ENCODE measurements around the gene NT5DC3. TPM values are rescaled to one million over a fixed set of nuclear protein-coding genes. Genes with fewer than 3 reads are reported as not detected.

Gene NT5DC3
- total and polyA plus RNA-seq, 9 of the 15 experiments (the other 6 are each of a cell fraction or from before 2014, with no cell fraction given), result 6.3 to 33.5 (median 24.5) TPM

- TF ChIP-seq OTX1 (CRISPR knock-in tag; IDR thresholded peaks at IDR 0.05) (no peak), RBM34 (IDR thresholded peaks at IDR 0.05; ENCODE audit: borderline replicate concordance, insufficient read depth, low read length) (no peak)
- no peaks in the 10 kb centered on the region for H3K9me1 ChIP-seq (ENCODE audit: control insufficient read depth, insufficient read depth, low read length)
- CTCF ChIA-PET (ENCODE audit: low intra/inter-chr PET ratio), result no interaction called here
- H3K36me3 ChIP-seq (ENCODE audit: control insufficient read depth, insufficient read depth, low read length), result peaks cover 92% of the 10 kb centered on the region; the same call in 2 of the 3 replicates
- no peaks in the 10 kb centered on the region for H3K4me1 ChIP-seq (replicated peaks in 1 of 2; ENCODE audit: control insufficient read depth in 2 of 2, insufficient read depth in 2 of 2, low read length in 2 of 2)
- in situ Hi-C loops (cut with MboI) (no loop called here), intact Hi-C loops (cut with micrococcal nuclease) (no loop called here)
- no peaks in the 10 kb centered on the region; the same call in 2 of the 3 replicates for H3K79me2 ChIP-seq (ENCODE audit: control insufficient read depth, insufficient read depth, low read length)
- H3K27me3 ChIP-seq (ENCODE audit: control insufficient read depth in 2 of 2, insufficient read depth in 2 of 2, low read length in 2 of 2), result no peaks in the 10 kb centered on the region
- no TSS peak for BruUV-seq (replicated peaks)
- H3K9me3 ChIP-seq (replicated peaks; ENCODE audit: control insufficient read depth, insufficient read depth, low read depth, low read length), result no peaks in the 10 kb centered on the region
- 0 out of 2 replicates have a peak, but pooled peaks cover 7% of the 10 kb centered on the region for H4K20me1 ChIP-seq (replicated peaks; ENCODE audit: control insufficient read depth, insufficient read depth, low read length)
- H3K4me2 ChIP-seq (ENCODE audit: insufficient read depth, low read length), result no peak overlapping the region
- POLR2A ChIA-PET, result interaction anchor here (0.7 kb wide), 1 partner anchor 38 kb away, joined by 3 read pairs; no protein-coding TSS in a partner anchor
- H3K9ac ChIP-seq (ENCODE audit: insufficient read depth in 1 of 2, low read depth in 2 of 2, low read length in 2 of 2), result no peak overlapping the region
- peak; percentile 23 for FAIRE-seq
- H3K27ac ChIP-seq (ENCODE audit: extremely low read depth, low read depth, low read length), result no peak overlapping the region
- H3K4me3 ChIP-seq, result no peak overlapping the region
- no peak overlapping the region for H2AFZ ChIP-seq (ENCODE audit: low read depth, low read length)
- no peak for ATAC-seq
- WGBS (ENCODE audit: insufficient coverage, low coverage, missing lambda C conversion rate), result 81% methylated on average over 7 of the region's 7 CpGs
- DNase-seq (ENCODE audit: extremely low read depth in 1 of 4, low spot score in 3 of 4), result no peak
These were observed 61.5 kb downstream of the NT5DC3 start for GRCh38 chr12:103779410-103780092.

DNA sequence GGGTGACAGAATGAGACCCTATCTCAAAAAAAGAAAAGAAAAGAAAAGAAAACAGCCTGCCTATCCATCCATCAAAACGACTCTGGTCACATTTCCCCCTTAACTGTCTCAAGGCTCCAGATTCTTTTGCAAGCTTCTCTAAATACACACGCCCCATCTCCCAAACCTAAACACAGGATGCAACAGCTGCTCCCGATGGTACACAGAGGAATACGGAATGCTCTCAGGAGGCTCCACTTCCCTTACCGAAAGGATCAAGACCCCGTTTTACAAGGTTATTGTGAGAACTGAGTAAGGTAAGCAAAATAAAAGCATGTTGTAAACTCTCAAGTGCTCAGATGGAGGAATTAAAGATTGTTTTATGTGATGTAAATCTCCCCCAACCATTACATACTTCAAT is 62.3 kb downstream of the NT5DC3 start:
- no peaks in the 10 kb centered on the region for H3K9me1 ChIP-seq (ENCODE audit: control insufficient read depth, insufficient read depth, low read length)
- in situ Hi-C loops (cut with MboI), result no loop called here
- no peaks in the 10 kb centered on the region for H3K9me3 ChIP-seq (replicated peaks; ENCODE audit: control insufficient read depth, insufficient read depth, low read depth, low read length)
- peaks cover 88% of the 10 kb centered on the region; the same call in 2 of the 3 replicates for H3K36me3 ChIP-seq (ENCODE audit: control insufficient read depth, insufficient read depth, low read length)
- H2AFZ ChIP-seq (ENCODE audit: low read depth, low read length), result no peak overlapping the region
- no peak for FAIRE-seq
- no peak for DNase-seq (ENCODE audit: extremely low read depth in 1 of 4, low spot score in 3 of 4)
- H3K4me2 ChIP-seq (ENCODE audit: insufficient read depth, low read length), result no peak overlapping the region
- 0 out of 2 replicates have a peak, but pooled peaks cover 7% of the 10 kb centered on the region for H4K20me1 ChIP-seq (replicated peaks; ENCODE audit: control insufficient read depth, insufficient read depth, low read length)
- H3K27me3 ChIP-seq (ENCODE audit: control insufficient read depth in 2 of 2, insufficient read depth in 2 of 2, low read length in 2 of 2), result no peaks in the 10 kb centered on the region
- no peak overlapping the region for H3K27ac ChIP-seq (ENCODE audit: extremely low read depth, low read depth, low read length)
- ATAC-seq, result no peak
- ChIA-PET CTCF (ENCODE audit: low intra/inter-chr PET ratio) (no interaction called here), POLR2A (no interaction called here)
- H3K9ac ChIP-seq (ENCODE audit: insufficient read depth in 1 of 2, low read depth in 2 of 2, low read length in 2 of 2), result no peak overlapping the region
- no peaks in the 10 kb centered on the region; the same call in 2 of the 3 replicates for H3K79me2 ChIP-seq (ENCODE audit: control insufficient read depth, insufficient read depth, low read length)
- no TSS peak for BruUV-seq (replicated peaks)
- intact Hi-C loops (cut with micrococcal nuclease), result no loop called here
- no peaks in the 10 kb centered on the region for H3K4me1 ChIP-seq (replicated peaks in 1 of 2; ENCODE audit: control insufficient read depth in 2 of 2, insufficient read depth in 2 of 2, low read length in 2 of 2)
- 82% methylated on average over 6 of the region's 6 CpGs for WGBS (ENCODE audit: insufficient coverage, low coverage, missing lambda C conversion rate)
- H3K4me3 ChIP-seq, result no peak overlapping the region
- no peak for TF ChIP-seq BRF2 (IDR thresholded peaks at IDR 0.05; ENCODE audit: borderline replicate concordance, insufficient read depth, insufficient read length)
- no peak for TF ChIP-seq THAP12 (CRISPR knock-in tag; IDR thresholded peaks at IDR 0.05)
- no peak for TF ChIP-seq XRCC3 (IDR thresholded peaks at IDR 0.05)
- no peak for TF ChIP-seq SUPT5H (IDR thresholded peaks at IDR 0.05)
- TF ChIP-seq RCOR1 (IDR thresholded peaks at IDR 0.05; ENCODE audit: borderline replicate concordance in 1 of 2, low read depth in 2 of 2, low read length in 2 of 2), result no peak
- TF ChIP-seq NFYB (IDR thresholded peaks at IDR 0.05; ENCODE audit: extremely low read depth, insufficient read length), result no peak
- TF ChIP-seq SOX6 (IDR thresholded peaks at IDR 0.05), result no peak
- TF ChIP-seq ERF (CRISPR knock-in tag; IDR thresholded peaks at IDR 0.05), result no peak
- TF ChIP-seq KLF6 (CRISPR knock-in tag; IDR thresholded peaks at IDR 0.05; ENCODE audit: borderline replicate concordance), result no peak
